ENCODE results near the gene AFF3.

The AFF3 gene

DNA sequence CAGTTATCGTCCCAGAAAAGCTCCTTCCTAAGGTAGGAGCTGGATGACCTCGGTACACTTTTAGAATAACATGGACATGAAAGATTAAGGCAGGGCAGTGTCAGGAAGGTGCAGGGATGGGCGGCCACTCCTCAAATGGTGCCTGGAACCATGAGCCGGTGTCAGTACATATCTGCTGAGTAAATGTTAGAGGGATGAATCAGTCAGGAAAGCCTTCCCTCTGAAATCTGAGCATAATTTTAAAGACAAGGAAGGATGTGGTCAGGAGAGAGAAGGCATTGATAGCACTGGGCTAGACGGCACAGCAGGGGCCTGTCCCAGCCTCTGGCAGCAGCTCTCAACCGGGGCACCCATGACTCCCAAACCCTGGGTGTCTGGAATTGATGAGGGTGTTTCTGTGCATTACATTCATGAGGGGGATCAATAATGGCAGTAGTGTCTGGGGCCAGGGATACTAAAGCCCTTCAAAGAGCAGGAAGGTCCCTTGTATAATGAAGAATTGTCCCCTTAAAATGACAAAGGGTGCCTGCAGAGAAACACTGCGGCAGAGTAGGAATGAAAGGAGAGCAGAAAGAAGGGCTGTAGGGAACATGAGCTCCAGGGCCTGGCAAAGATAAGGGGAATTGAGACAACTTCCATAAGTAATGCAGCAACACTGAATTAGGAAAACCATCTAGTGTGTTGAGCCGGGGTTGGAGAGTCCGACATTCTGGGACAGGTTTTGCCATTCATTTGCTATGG, 490.3 kb downstream of the AFF3 start:
- no peak for DNase-seq

DNA sequence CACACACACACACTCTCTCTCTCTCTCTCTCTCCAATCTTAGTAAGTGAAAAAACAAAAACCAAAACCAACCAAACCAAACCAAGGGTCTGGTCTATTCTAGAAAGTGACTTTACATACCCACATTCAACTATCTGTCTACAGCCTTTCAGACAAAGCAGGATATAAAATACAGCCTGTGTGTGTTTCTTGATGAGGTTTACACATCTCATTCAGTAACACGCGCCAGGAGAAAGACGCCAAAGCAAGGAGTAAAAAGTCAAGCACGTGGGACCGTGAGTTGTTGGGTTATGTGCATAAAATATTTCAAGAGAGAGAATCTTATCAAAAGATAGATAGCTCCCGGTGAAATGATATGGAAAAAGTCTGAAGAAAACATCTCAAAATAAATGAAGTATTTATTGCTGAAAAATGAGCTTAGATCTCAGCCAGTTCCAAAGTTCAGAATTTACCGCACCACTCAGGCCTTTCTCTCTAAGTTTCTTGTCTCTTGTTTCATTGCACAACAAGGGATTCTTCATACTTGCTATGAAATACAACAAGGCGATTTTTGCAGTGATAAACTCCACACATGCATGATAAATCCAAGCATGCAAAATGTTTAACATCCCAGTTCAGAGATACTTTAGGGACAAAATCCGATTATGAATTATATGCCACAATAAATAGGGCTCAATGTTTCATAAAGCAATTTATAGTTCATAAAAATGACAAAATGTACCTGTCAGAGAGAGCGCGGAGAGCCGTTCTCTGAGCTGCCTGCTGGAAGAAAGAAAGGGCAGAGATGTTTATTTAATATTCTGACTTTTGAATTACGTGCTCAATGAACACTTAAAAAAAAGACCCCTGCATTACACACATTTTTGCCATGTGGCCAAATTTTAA, 493.2 kb downstream of the AFF3 start:
- peak; percentile 50 for DNase-seq

DNA sequence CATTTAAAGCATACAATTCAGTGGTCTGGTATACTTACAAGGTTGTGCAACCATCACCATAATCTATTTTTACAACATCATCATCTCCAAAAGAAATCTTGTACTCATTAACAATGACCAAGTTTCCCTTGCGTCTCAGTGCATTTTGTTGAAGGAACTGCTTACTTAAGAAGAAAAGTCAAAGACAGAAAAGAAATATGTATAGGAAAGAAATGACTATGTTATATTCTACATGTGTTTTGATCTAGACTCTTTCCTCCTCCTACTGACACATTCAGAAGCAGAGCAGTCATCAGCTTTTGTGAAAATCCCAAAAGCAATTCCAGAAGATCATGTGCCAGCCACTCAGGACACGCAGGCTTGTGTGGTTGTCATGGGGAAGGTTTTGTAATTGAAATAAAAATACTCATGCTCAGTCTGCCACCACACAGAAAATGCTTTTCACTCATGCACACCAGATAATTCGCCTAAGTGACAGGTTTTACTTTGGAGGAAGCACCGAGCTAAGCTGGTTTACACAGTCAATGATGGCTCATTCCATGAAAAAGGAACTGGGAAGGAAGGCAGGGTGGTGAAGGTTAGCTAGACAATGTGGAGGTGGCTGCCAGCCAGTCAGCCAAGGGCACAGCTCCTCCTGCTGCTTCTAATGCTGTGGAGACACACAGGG, 494.1 kb downstream of the AFF3 start:
- DNase-seq = peak; percentile 57

DNA sequence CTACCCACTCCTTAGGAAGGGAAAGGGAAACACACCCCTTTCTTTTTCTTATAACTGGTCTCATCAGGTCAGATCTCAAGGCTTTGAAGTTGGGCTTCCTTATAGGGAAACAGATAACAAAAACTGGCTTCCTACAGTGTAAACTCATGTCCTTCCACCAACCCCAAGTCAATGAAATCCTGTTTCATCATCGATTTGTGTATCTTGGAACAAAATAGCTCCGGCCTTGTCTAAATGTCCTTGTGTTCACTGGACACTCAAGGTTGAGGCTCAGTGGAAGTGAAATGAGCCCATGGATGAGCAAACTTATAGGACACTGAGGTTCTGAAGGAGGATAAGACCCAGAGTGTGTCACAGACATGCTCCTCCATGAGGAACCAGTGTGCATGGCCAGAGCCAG, 496.4 kb downstream of the AFF3 start:
- DNase-seq = no peak

DNA sequence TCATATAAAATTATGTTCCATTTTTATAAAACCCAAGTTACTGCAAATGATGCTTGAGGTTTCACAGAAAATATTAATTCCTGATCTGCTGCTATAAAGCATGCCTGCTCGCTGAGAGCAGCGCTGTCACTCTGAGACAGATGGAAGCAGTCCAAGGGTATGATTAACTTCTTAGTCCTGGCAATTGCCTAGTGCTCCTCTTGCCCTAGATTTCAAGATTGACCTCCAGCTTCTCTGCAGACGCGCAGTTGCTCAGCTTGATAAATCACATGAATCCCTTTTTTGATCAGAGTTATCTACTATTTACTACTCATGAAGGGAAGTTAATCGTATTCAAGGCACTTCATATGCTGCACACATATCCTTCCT, 498.0 kb downstream of the AFF3 start:
- DNase-seq = peak; percentile 44

DNA sequence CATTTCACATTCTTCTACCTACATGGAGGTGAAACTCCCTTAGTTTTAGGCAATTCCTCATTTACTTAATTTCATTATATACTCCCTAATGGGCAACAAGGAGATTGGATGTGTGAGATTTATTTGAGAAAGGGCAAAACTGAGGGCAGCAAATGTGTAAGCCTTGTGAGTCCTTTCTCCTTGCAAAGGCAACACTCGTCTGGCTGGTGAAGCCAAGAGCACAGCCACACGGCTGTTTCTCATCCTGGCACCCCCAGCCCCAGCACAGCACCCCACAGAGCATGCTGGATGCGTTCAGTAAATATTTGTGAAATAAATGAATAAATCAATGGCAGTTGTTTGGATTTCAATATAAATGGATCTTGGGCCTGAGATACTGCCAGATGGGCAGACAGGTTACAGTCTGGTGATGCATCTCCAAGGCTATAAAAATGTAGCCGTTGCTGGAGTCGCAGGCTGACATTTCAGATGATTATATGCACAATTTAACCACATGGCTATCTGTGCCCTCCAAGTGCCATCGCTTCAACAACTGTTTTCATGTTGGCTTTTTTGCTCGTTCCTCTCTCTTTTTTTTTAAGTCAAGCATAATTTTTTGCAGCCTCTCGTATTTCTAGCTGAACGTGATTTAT, 498.5 kb downstream of the AFF3 start:
- no peak for DNase-seq

DNA sequence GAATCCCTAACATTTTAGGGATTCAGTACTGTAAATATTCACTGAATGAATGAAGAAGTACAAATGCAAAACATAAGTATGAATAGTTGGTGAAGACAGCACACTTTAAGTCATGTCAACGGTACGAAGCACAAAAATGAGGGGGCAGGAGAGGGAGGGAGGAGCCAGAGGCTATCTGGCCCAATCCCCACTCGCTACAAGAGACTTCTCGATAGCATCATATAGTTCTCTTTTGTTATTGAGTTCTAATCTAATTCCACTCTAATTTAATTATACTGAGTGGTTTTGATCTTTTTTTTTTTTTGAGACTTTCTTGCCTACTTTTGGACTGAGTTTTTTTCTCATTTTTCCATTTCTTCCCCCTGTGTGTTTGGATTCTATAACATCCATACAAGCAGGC, 500.4 kb downstream of the AFF3 start:
- DNase-seq = no peak

DNA sequence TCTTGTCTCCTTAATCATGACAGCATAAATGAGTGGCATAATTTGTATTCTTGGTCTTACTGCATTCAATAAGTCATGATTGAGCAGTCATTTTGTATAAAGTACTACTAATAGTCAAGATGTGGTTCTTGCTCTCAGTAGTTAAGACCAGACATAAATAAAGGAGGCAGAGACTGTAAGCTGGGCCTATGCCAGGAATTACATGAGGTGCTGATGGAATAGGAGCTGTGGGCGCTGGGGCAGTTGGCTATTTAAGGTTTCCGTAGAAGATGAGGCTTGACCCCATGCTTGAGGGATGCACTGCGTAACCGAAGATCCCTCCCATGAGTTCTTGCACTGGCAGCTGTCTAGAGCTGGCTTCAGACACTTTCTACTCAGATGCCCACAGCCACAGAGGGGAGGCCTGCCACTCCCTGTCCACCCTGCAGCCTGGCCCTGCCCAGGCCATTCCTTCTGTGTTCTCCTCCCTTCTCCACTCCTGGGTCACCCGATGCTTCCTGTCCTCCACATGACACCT, 501.7 kb downstream of the AFF3 start:
- DNase-seq = peak; percentile 42

DNA sequence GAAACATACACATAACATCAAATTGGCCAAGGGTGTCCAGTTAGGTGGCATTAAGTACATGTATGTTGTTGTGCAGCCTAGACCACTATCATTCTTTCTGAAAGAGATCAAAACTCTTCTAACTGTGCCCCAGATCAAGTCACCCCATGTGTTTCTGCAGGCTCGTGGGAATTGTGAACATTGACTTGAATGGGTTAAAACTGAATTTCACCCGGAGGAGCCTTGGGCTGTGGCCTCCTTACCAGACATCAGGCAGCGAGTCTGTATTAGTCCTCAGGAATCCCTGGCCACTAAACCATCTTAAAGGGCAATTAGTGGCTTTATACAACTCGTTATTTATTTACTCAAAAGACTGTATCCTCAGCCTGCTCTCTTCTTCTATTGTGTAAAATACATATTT, 503.6 kb downstream of the AFF3 start:
- DNase-seq = no peak

DNA sequence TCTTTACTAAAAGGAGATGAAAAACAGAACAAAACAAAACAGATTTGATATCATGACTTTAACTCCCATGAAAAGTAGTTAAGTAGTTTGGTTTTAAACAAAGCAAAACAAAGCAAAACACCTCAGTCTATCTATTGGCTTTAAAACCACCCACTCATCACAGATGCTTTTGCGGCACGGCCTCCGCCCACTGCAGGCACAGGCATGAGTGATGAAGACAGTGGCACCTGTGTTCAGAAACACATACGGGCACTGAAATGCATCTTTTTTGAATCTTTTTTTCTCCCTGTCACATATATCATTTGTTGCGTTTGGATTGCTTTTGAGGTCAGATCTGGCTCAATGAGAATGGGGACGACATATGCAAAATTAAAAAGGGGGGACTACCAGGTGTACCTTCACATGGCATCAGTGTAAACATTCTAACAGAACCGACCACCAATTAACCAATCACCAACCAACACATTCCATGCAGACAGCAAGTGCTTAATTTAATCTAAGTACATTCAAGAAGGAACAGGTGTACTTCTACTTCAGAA, 505.2 kb downstream of the AFF3 start:
- no peak for DNase-seq

DNA sequence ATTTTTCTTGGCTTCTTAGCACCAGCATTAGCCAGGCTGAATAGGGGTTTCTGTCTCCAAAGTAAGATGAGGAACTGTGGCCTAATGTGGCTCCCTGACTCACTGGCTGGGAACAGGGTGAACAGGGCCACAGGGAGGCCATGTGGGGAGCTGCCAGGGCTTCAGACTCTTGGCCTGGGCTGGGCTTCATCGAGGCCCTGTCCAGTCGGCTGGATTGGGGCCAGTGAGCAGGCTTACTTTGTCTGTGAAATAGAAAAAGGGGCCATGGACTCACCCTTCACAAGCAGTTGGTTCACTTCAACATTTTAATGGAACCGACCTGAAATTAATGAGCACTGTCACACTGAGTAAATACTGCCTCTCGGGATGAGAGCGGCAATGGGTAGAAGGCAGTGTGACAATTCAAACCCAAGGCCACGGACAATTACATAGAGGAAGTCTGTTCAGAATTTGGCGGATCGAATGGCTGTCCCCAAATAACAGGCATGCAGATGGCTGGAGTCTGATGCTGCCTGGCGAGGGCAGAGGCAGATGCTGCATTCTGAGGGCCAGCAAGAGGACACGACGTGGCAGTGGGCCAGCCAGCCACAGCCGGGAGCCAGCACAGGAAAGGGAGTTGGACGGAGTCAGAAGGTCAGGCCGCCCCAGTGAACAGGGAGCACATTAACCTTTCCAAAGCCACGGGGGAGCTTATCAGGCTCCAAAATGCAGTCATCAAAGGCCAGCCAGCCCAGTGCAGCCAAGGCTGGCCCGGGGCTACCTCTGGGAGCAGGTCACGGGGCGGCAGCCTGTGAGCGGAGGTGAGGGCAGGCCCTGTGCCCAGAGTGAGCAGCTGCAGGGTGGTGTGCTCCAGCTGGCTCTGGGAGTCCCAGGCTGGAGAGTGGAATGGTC, 506.0 kb downstream of the AFF3 start:
- DNase-seq = peak; percentile 85

DNA sequence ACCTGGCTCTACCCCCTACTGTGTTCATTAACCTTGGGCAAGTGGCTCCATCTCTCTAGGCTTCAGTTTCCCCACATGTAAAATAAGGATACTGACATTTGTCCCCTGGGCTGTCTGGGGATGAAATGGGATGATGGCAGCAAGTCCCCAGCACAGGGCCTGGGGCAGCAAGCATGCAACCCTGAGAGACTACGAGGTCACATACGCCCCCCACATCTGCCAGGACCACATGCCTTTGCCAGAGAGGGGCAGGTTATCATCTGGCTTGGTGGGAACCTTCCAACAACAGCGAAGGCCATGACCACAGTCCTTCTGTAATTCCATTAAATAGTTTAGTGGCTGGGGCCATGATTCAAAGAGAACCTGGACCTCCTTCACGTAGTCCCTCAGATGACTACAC, 506.7 kb downstream of the AFF3 start:
- no peak for DNase-seq

DNA sequence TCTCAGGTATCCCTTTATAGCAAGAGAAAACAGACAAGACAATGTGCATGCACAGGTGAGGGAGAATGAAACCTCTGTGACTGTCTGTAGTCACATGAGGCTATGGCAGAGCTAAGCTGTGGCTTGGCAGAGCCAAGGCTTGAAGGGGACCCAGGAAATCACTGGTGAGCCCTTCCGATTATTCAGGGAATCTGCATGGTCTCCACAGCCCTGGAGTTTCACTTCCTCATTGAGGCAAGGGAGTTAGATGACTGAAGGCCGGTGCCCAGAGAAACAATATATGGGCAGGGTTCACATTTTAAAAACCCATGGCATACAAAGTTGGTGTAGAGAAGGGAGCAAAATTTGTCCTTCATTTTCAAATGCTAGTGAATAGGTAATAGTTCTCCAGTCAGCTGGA, 508.2 kb downstream of the AFF3 start:
- no peak for DNase-seq

DNA sequence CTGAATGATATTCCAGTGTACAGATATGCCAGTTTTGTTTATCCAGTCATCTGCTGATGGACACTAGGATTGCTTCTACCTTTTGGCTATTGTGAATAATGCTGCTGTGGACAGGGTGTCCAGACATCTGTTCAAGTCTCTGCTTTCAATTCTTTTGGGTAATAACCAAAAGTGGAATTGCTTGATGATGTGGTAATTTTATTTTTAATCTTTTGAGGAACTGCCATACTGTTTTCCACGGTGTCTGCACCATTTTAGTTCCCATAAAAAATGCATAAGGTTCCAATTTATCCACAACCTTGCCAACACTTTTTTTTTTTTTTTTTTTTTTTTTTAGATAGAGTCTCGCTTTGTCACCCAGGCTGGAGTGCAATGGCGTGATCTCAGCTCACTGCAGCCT, 510.7 kb downstream of the AFF3 start:
- no peak for DNase-seq

DNA sequence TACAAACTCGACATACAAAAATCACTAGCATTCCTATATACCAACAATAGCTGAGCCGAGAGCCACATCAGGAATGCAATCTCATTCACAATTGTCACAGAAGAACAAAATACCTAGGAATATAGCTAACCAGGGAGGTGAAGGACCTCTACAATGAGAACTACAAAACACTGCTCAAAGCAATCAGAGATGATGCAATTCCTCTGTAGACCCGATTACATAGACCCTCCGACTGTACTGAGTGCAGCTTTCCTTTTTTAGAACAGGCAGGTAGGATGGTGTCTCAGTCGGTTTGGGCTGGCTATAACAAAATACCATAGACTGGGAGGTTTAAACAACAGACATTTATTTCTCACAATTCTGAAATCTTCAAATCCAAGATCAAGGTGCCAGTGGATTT, 513.1 kb downstream of the AFF3 start:
- no peak for DNase-seq

DNA sequence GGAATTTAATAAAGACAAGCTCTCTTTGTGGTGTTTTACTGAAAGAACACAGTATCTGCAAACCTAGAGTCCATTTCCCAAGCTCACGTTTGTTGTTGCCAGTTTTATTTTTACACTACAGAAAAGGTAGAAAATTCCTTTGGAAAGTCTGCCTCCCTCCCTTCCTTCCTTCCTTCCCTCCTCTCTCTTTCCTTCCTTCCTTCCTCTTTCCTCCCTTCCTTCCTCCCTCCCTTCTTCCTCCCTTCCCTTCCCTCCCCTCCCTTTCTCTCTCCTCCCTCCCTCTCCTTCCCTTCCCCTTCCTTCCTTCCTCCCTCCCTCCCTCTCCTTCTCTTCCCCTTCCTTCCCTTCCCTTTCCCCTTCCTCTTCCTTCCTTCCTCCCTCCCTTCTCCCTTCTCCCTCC, 516.2 kb downstream of the AFF3 start:
- no peak for DNase-seq

DNA sequence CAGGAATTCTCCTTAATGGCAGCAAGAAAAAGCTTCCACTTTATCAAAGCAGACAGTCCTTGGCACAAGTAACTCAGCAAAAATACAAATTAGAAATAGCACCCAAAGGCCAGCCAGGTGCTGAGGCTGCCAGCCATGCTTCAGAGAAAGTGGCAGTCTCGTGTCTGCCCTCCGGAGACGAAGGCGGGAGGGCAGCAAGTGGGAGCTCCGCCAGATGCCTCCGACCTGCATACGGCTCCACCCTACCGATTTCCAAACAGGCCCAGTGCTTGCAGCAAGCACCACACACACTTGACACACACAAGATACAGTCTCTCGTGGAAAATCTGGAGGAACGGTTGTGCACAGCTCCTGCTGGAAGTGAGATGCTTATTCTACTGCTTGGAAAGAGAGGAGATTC, 517.7 kb downstream of the AFF3 start:
- no peak for DNase-seq

DNA sequence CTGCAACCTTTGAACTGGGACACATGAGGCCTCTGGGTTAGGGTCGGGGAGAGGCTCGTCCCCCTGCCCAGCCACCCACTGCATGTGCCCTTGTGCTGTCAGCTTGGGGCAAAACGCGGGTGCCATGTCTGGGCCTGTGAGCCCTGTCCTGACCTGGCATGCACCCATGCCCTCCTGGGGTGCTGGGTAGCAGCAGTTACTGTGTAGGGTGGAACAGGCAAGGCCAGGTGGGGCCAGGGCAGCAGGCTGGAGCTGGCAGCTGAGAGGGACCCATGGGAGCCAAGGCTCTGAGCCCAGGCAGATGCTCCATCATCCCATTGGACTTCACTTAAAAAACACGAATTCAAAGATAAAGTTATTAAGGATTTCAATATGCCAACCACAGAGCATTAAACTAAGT, 518.8 kb downstream of the AFF3 start:
- no peak for DNase-seq

DNA sequence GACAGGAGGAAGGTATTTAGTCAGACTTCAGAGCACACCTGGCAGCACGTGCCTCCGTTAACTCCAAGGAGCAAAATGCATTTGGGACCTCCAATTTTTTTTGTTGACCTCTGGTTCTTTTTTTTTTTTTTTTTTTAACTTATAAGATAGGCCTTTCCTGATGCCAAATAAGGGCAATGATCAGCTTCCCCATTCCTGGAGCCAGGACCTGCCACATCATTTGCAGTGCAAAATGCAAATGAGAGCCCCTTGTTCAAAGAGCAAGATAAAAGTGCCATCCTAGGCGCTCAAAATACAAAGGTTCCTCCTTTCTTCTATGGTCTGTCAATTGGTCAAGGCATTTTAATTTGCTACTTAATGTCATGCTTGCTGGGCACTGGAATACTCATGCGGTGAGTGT, 519.4 kb downstream of the AFF3 start:
- no peak for DNase-seq

DNA sequence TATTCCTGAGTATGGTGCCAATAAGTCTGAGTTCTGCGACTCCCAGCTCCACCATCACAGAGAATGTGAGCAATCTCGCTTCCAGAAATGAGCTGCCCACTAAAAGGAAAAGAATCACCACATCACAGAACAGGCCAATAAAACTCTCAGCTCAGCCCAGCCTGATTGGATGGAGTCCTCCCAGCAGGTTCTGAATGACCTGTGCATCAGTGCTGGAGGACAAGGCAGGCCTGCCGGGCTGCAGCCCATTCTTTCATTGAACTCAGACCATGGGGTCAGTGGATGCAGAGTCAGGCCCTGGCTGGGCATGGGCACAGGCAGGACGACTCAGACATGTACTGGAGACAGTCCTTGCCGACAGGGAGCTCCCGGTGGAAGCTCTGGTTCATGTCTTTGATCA, 519.9 kb downstream of the AFF3 start:
- DNase-seq = no peak

DNA sequence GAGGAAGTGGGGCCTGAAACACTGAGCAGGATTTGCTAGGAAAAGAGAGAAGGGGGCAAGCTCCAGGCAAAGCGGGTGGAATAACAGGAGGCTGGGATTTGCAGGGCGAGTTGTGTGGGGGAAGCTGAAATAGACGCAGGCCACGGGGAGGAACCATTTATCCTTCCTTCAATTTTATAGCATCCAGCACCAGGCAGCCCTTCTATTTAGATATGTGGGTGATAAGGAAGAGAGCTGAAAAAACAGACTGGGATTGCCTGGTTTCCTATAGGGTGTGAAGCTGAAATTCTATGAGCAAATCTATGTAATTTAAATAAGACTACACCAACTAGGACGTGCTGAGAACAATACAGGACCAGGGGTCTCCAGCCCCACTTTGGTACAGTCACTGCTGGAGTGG, 520.6 kb downstream of the AFF3 start:
- DNase-seq = no peak

DNA sequence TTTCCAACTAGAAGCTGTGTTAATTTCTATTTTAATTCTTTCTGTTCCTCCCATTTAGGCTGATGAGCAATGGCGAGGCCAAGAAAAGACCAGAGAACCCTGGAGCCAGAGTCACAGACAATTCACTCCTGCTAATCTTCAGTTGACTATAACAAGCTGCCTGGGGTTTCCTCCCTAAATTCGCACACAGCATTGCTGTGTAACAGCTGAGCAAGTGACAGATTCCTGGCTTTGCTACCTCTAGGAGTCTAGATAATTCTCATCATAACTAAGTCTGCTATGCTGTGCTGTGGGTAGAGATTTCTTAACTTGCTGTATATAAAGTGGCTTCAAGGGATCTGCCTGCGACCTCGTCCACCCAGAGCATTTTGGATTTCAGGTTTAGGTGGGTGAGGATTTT, 521.3 kb downstream of the AFF3 start:
- no peak for DNase-seq
